Esophagus squamous epithelium (tissue), 4 donors: Measurements from ENCODE around the gene SPAG9.

Experiments used
- CTCF ChIP-seq, 6 experiments: fragments of 450-650 bp in 4 of 6; fragments of 200-600 bp in 2 of 6; sonication (generic) in 2 of 6; IDR thresholded peaks; one replicate each; pipeline ENCODE4 v1.5.1; 2016 to 2019; ENCODE audit warnings: antibody characterized with exemption in 6 of 6, mild to moderate bottlenecking in 4 of 6, moderate library complexity in 4 of 6
- POLR2A ChIP-seq, 4 donors: fragments of 450-650 bp; IDR thresholded peaks; one replicate each; pipeline ENCODE4 v1.6.1; 2017; ENCODE audit warnings: antibody characterized with exemption in 4 of 4, mild to moderate bottlenecking in 4 of 4, moderate library complexity in 3 of 4

- no peak for TF ChIP-seq CTCF (IDR thresholded peaks at IDR 0.05)
- TF ChIP-seq POLR2A (IDR thresholded peaks at IDR 0.05), result no peak
Observed at GRCh38 chr17:51083981-51084380, 36.7 kb downstream of the SPAG9 start.
